Skeletal muscle cell (primary cell): ENCODE results near the gene LARGE1.

Experiments used
- DNase-seq: peaks from one replicate; pipeline ENCODE4 v3.0.0-alpha.2; 2010; ENCODE audit warnings: low read depth
- H3K4me3 ChIP-seq: 2 replicates; pipeline ENCODE4 v1.5.1; 2011; ENCODE audit warnings: low read depth, mild to moderate bottlenecking, control low read depth, low read length, moderate library complexity

The LARGE1 gene

DNA sequence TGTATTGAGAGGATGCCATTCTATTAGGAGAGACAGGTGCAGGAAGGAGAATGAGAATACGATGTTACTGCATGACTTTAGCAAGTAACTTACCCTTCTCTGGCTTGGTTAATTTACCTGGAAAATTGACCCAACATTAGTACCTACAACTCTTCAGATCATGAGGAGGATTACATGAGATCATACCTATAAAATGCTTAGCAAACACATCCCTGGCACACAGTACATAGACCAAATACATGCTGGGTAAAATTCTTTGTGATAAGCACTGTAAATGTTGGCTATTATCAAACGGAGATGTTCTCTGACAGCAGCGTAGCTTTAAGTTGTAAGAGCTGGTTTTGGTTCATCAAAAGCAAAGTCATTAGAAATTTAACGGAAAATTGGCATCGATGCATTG, 28.8 kb downstream of the LARGE1 start:
- DNase-seq: no peak
- H3K4me3 ChIP-seq: no peak overlapping the region

DNA sequence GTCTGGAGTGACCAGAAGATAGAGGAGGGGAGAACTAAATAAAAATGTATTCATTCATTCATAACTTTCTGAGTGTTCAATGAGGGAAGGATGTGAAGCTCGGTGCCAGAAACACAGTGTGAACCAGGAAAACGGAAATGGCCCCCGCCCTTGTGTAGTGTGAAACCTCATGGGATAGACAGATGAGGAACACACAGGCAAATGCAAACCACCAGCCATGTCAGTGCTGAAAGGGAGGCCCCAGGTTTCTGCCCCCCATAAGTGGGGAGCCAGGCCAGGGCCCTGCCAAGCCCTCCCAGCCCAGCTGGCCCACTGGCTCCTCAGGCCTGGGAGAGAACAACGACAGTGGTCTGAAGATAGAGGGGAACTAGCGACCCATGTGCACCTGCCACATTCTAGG, 30.5 kb downstream of the LARGE1 start:
- H3K4me3 ChIP-seq: no peak overlapping the region
- DNase-seq: no peak

DNA sequence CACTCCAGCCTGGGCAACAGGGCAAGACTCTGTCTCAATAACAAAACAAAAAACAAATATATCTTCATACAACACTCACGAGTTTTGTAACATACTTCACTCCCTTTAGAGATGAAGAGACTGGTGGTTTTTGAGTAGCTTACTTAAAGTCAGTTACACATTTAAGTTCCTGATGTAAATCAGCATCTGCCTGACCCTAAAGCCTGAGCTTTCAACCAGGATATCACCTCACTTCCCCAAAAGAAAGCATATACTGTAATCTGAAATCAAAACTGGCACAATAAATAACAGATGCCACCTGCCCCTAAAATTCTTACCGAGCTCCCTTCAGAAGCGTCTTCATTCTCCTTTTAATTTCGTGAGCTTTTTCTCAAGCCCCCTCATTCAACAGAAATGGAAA, 31.5 kb downstream of the LARGE1 start:
- no peak for DNase-seq
- no peak overlapping the region for H3K4me3 ChIP-seq

DNA sequence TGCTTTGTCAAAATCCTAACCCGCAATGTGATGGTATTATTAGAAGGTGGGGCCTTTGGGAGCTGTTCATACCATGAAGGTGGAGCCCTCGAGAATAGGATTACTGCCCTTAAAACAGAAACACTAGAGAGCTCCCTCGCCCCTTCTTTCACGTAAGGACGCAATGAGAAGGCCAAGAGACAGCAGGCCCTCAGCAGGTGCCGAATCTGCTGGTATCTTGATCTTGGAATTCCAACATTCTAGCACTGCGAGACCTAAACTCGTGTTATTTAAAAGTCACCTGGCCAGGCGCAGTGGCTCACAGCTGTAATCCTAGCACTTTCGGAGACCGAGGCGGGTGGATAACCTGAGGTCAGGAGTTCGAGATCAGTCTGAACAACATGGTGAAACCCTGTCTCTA, 33.1 kb downstream of the LARGE1 start:
- DNase-seq: no peak
- H3K4me3 ChIP-seq: no peak overlapping the region

DNA sequence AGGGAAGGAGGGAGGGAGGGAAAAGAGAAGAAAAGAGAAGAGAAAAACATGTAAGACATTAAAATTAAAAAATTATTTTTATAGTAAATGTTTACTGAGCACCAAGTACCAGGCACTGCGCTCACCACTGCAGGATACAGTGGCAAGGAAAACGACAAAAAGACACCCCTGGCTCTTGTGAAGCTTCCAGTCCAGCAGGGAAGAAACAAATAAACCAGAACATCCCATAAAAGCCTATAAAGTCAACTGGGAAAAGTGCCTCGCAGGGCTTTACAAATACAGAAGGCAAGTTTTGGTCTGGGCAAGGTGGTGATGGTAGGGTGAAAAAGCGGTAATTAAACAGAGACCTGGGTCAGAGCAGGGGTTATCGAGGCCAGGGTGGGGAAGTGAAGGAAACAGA, 33.6 kb downstream of the LARGE1 start:
- no peak overlapping the region for H3K4me3 ChIP-seq
- DNase-seq: no peak

DNA sequence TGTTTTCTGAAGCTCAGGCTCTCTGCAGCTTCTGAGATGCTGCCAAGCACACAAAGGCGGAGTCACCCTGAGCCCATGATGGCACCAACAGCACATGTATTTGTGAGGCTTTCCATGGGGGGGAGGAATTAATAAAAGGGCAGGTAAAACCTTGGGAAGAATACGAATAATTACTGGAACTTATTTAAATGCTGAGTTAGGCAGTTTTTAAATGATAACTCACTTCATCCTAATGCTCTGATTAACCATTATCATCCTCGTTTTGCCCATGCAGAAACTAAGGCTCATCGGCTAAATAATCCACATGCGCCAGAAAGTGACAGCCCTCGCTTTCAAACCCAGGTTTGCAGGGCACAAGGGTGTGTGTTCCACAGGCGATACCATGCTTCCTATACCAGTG, 35.4 kb downstream of the LARGE1 start:
- DNase-seq: no peak
- no peak overlapping the region for H3K4me3 ChIP-seq

DNA sequence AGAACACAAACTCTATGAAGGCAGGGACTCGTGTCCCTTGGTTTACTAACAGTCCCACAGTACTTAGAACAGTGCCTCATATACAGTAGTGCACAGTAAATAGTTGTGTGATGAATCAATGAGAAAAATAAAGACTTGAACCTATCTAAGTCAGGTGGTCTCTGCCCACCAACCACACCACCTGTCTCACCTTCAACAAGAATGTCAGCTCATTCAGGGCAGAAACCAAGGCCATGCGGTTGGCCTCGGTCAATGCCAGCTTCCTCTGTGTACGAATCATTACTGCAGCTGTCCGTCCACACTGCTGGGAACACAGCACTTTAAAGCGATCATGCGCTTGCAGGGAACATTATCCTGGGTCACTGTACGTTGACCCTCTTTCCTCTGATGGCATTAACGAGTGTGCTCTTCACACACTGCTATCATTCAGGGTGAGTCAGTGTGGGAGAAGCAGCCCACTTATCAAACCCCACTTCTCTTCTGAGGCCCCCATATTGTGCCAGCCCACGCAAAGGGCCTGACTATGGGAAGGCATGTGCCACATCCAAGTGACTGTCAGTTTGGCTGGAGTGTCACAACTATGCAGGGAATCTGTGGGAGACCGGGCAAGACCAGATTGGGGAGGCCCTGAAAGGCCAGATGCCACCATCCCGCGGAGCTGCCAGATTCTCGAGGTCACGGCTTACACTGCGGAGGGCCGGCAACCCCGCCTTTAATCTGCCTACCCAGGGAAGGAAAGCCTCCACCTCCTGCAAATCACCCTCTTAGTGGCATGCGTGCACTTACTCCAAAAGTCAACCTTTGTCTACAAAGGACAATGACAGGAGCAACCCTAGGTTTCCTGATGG, 36.1 kb downstream of the LARGE1 start:
- H3K4me3 ChIP-seq: no peak overlapping the region
- peak; percentile 20 for DNase-seq

DNA sequence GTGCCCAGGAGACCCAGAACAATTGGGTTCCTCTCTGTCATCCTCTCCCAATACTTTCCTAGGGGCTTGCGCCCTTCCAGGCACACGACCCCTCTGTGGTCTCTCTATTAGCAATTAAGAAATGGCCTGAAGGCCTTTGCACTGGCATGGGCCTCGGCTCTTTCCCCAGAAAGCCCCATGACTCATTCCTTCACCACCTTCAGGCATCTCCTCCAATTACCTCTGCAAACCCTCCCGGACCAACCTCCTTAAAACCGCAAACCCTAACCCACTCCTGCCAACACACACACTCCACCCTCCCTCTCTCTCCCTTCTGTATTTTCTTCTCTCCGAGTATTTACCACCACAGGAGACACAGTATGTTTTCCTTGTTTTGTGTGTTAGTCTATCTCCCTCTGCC, 36.7 kb downstream of the LARGE1 start:
- no peak for DNase-seq
- no peak overlapping the region for H3K4me3 ChIP-seq

DNA sequence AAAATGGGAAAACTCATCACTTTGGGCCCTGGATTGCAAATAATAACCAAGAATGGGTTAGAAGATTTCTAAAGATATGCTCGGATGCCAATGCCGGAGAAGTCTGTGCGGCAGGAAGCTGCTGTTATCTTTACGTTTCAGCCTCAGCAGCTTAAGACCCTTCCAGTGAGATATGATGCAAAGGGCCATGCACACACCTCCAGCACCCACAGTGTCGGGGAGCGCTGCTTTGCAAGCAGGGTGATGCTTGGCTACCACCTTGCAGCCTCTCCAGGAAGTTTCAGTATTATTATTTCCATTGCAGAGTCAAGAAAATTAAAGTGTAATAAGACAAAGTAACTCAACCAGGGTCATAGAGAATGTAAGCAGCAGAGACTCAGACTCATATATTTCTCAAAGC, 37.3 kb downstream of the LARGE1 start:
- DNase-seq: no peak

DNA sequence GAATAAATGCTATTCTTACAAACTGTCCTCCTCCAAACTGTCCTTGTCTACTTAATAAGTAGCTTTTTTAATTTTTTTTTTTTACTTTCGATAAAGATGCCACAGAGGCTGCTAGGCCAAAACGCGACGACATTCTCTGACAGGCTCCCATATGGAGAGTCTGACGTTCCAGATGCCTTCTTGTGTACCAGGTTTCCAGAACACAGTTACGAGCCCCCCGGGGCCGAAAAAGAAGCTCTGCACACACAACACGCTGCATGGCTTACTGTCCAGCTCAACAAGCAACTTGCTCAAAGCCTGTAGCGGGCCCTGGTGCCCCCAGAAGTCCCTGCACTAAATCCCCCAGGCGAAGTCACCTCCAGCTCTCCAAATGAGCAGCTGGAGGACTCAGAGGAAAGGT, 39.3 kb downstream of the LARGE1 start:
- H3K4me3 ChIP-seq: no peak overlapping the region
- no peak for DNase-seq

More for the DNA sequence above, 37.3 kb downstream of the LARGE1 start:
- no peak overlapping the region for H3K4me3 ChIP-seq

DNA sequence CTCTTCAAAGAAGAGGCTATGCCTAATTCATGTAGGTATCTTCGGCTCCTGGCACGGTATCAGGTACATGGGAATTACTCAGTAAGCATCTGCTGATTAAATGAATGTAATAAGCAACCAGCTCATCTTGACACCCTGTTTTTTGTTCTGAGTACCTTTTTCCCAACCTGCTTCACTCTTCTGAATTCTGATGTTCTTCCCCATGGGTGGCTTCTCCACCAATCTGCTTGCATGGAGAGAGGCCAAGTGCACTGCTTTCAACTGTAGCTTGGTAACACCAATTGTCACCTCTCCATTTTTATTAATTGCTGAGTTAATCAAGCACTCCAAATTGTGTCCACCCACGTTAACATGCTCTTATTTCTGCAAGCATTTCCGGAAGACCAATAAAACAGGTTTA, 40.5 kb downstream of the LARGE1 start:
- DNase-seq: no peak
- H3K4me3 ChIP-seq: no peak overlapping the region

DNA sequence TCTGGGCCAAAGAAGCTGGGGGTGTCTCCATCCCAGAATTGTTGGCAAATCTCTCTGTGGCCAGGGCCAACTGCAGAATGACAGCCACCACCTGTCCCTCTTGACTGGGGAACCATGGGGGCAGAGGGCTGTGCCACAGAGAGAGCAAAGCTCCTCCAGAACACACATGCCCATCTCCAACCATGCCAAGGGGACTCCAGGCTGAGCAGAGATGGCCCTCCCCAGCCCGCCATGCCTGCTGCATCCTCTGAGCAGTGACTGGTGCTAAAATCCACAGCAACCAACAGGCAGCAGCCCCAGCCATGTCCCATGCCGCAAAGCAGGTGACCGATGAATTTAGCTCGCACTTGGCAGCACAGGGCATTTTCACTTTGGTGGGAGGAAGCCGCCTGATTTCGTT, 45.0 kb downstream of the LARGE1 start:
- DNase-seq: no peak
- H3K4me3 ChIP-seq: no peak overlapping the region

DNA sequence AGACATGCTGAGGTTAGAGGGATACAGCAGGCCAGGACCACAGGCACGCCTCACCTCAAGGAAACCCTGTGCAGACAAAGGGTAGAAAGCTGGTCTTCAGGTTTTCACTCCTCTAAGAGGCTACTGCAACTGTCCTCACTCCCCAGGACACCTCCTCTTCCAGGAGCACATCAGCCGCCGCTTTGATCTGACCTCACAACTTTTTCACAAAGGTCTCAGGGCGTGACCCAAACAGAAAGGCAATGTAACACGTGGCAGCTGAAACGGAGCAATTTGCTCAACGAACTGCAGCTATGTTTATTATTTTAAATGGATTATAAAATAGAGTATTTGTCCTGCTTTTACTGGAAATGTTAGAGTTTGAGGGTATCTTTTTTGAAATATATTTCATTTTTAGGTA, 46.1 kb downstream of the LARGE1 start:
- no peak for DNase-seq
- no peak overlapping the region for H3K4me3 ChIP-seq

DNA sequence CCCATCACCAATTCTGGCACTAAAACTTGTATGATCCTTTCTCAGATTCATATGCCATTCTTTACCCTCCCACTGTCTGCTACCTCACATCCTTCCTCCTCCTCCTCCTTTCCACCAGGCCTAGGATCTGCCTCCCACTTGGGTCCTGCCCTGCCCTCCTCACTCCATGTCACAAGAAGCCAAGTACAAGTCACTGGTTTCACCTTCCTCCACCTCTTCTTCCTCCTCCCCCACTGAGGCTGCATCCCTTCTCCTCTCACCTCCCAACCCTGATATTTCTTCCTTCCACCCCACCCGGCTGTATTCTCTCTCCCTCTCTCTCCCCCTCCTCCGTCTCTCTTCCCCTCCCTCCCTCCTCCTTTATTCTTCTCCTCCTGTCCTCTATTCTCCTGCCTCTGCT, 46.6 kb downstream of the LARGE1 start:
- DNase-seq: no peak
- H3K4me3 ChIP-seq: no peak overlapping the region

DNA sequence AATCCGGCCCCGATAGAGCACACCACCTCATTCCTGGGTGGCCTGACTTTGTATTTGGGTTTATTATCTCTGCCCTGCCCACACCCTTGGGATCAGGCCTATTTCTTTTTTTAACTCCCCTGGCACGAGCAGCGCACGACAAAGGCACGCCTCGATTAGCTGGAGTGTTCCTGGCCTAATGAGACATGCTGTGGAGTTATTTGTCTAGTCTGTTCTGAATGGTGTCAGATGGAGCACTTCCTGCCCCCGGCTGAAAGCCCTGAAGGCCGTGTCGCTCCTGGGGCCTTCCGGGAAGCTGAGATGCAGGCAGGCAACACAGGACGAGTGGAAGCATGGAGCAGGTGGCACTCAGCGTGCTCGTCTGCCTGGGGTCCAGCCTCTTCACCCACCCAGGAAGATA, 47.1 kb downstream of the LARGE1 start:
- H3K4me3 ChIP-seq: no peak overlapping the region
- no peak for DNase-seq

DNA sequence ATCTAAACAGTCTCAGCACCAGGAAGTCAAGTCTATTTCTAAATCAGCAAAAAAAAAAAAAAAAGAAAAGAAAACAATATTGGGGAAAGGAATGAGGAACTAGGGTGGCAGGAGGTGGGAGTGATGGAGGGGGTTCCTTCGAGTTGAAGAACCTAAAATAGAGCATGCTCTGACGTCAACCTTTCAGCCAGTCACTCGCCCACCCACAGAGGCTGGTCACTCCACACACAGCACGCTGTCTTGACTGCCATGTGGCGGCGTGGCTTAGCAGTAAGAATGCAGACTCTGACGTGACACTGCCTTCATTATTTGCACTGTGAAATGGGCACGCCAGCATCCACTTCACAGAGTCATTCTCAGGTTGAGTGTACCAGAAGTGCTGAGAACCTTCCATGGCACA, 48.3 kb downstream of the LARGE1 start:
- DNase-seq: no peak

DNA sequence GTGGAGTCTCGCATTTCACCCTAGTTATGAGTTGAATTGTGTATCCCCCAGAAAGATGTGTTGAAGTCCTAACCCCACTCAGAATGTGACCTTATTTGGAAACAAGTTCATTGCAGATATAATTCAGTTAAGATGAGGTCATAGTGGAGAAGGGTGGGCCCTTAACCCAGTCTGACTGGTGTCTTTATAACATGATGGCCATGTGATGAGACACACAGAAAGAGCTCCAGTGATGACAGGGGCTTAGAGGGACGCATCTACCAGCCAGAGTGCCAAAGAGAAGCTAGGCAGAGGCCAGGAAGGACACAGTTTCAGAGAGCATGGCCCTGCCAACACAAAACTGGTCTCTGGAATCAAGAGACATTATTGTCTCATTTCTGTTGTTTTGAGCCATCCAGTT, 50.3 kb downstream of the LARGE1 start:
- no peak for DNase-seq
- H3K4me3 ChIP-seq: no peak overlapping the region

More for the DNA sequence above, 48.3 kb downstream of the LARGE1 start:
- no peak overlapping the region for H3K4me3 ChIP-seq

DNA sequence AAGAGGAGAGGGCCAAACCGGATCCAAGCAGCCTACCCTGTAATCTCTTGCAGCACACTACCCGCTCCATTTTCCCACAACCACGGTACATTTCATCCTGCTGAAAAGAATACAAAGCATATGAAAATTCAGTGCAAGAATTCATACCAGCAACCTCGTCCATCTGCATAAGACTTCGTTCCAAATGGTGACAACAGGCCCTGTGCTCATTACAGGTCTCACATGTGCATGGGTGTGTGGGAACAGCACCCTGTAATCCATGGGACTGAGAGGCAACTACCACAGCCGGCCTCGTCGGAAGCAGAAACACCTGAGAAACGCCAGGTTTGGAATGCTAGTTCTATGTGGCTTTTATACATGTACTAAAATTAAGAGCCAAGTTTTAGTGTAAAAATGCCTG, 52.3 kb downstream of the LARGE1 start:
- no peak overlapping the region for H3K4me3 ChIP-seq
- no peak for DNase-seq

DNA sequence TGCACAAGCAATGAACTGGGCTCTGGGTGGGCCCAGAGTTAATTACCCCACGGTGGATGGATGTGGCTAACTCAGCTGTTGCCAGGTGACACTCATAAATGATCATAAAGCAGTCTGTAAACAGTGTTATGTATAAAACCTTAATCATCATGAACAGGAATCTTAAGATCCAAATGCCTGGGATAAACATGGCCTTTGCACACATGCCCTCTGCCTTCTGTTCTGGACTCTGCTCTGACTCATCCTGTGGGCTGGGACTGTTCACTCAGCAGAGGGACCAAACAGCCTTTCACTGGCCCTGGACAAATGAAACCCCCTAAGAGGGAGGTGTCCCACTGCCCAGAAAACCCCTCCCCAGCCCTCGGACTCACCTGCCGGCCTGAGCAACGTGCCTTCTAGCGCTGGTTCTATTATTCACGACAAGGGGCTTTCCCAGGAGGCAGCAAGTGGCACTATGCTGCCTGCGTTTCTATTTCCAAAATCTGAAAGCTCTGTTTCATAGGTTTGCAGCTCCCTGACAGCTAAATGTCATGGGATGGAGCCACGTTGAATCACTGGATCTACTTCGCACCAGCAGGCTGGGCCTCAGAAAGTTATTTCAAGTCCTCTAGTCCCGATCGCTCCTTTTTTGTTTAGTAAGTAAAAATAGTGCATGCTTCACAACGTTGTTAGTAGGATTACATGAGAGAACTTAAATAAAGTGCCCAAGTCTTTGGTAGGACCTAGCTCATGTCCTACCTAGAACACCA, 53.0 kb downstream of the LARGE1 start:
- no peak overlapping the region for H3K4me3 ChIP-seq

DNA sequence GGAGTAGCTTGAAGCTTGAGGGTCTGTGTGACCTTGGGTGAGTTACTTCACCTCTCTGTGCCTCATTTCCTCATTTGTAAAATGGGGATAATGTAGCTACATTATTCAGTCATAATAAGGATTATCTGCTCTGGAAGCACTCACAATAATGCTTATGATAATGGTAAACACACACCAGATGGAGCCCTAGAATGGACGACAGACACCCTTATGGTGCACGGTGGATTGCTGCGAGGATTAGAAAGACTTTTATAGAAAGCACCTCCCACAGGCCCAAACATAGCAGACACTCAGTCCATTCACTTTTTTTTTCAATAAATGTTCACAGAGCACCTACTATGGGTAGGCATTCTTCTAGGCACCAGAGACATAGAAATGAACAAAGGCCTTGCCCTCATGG, 53.8 kb downstream of the LARGE1 start:
- no peak for DNase-seq
- H3K4me3 ChIP-seq: no peak overlapping the region

More for the DNA sequence above, 53.0 kb downstream of the LARGE1 start:
- DNase-seq: no peak

DNA sequence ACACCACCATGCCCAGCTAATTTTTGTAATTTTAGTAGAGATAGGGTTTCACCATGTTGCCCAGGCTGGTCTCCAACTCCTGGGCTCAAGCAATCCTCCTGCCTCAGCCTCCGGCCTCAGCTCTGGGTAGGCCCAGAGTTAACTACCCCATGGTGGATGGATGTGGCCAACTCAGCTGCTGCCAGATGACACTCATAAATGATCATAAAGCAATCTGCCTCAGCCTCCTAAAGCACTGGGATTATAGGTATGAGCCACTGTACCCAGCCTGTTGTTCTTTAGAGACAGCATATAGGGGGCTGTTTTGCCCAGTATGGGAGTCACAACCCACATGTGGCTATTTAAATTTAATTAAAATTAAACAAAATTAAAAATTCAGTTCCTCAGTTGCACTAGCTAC, 54.3 kb downstream of the LARGE1 start:
- H3K4me3 ChIP-seq: no peak overlapping the region
- DNase-seq: no peak
